Measurements from ENCODE around the gene CCDC150. TPM values are rescaled to one million over a fixed set of nuclear protein-coding genes. Genes with fewer than 3 reads are reported as not detected.

Gene CCDC150
- total RNA-seq, 4 donors from 2014 or later: 0.94 to 3.2 (median 1.5) TPM

DNA sequence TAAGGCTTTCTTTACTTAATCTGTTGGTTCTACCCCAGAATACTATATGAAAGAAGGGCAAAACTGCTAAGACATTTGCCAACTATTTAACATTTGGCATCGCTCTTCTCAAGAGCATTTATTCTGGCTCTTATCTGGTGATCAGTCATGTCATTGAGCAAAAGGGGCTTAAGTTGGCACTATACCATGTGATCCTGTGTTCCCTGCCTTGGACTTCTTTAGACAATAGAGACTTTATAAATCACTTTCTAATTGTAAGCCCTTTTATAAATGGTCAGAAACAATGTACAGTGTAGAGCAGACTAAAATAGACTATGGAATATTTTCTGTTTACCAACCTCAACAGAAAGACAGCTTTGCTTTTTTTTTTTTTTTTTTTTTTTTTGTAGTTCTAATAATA lies 107.9 kb downstream of the CCDC150 start:
- TF ChIP-seq POLR2A (IDR thresholded peaks at IDR 0.05): no peak
- TF ChIP-seq CTCF (IDR thresholded peaks at IDR 0.05): no peak
- 64 to 84% methylated on average over 1 of the region's 1 CpG for WGBS, 2 donors
- no peaks in the 10 kb centered on the region for H3K27me3 ChIP-seq
- H3K36me3 ChIP-seq: no peaks in the 10 kb centered on the region
- no peaks in the 10 kb centered on the region for H3K4me1 ChIP-seq
- intact Hi-C loops (cut with DNase I): no loop called here
- no peak overlapping the region for H3K27ac ChIP-seq
- H3K9me3 ChIP-seq: no peaks in the 10 kb centered on the region
- H3K4me3 ChIP-seq (replicated peaks in 1 of 3): no peak overlapping the region
- DNase-seq: no peak

GRCh38 chr2:196748123-196748522 lies 108.6 kb downstream of the CCDC150 start:
- H3K27me3 ChIP-seq: no peaks in the 10 kb centered on the region
- no peak for DNase-seq
- H3K36me3 ChIP-seq: no peaks in the 10 kb centered on the region
- intact Hi-C loops (cut with DNase I): no loop called here
- no peak overlapping the region for H3K27ac ChIP-seq
- no peak overlapping the region for H3K4me3 ChIP-seq (replicated peaks in 1 of 3)
- H3K4me1 ChIP-seq: no peaks in the 10 kb centered on the region
- TF ChIP-seq CTCF (IDR thresholded peaks at IDR 0.05): no peak
- TF ChIP-seq POLR2A (IDR thresholded peaks at IDR 0.05): no peak
- no peaks in the 10 kb centered on the region for H3K9me3 ChIP-seq
- WGBS, 2 donors: 90 to 95% methylated on average over 2 of the region's 2 CpGs

- no peak overlapping the region for H3K27ac ChIP-seq
- no peak overlapping the region for H3K4me3 ChIP-seq (replicated peaks in 1 of 3)
- intact Hi-C loops (cut with DNase I): no loop called here
- H3K4me1 ChIP-seq: no peaks in the 10 kb centered on the region
- H3K36me3 ChIP-seq: no peaks in the 10 kb centered on the region
- TF ChIP-seq CTCF (IDR thresholded peaks at IDR 0.05) (no peak), POLR2A (IDR thresholded peaks at IDR 0.05) (no peak)
- DNase-seq: no peak
- WGBS, 2 donors: 93 to 94% methylated on average over 4 of the region's 4 CpGs
- no peaks in the 10 kb centered on the region for H3K27me3 ChIP-seq
- H3K9me3 ChIP-seq: no peaks in the 10 kb centered on the region
Observed at GRCh38 chr2:196750291-196750923, 110.9 kb downstream of the CCDC150 start.

GRCh38 chr2:196750977-196751631 lies 111.6 kb downstream of the CCDC150 start:
- no peaks in the 10 kb centered on the region for H3K9me3 ChIP-seq
- no peak overlapping the region for H3K27ac ChIP-seq
- H3K36me3 ChIP-seq: no peaks in the 10 kb centered on the region
- 42 to 45% methylated on average over 8 of the region's 8 CpGs for WGBS, 2 donors
- intact Hi-C loops (cut with DNase I): no loop called here
- no peak overlapping the region for H3K4me3 ChIP-seq (replicated peaks in 1 of 3)
- H3K4me1 ChIP-seq: no peaks in the 10 kb centered on the region
- peak; percentile 58 to 67 for DNase-seq
- no peaks in the 10 kb centered on the region for H3K27me3 ChIP-seq
- TF ChIP-seq POLR2A (IDR thresholded peaks at IDR 0.05): no peak
- peak; percentile 37 to 85 (median 54) for TF ChIP-seq CTCF (IDR thresholded peaks at IDR 0.05)

All from thyroid gland (tissue), 4 donors.